Measurements from ENCODE around the gene SNX3.

The SNX3 gene

GRCh38 chr6:108195209-108195608, 65.6 kb downstream of the SNX3 start:
- no peak for DNase-seq (ENCODE audit: low read depth, low spot score)
- no peak overlapping the region for H3K4me3 ChIP-seq (ENCODE audit: low read depth, low read length)
- ChIA-PET POLR2A (no interaction called here), CTCF (no interaction called here)
- TF ChIP-seq, protein P1, sequence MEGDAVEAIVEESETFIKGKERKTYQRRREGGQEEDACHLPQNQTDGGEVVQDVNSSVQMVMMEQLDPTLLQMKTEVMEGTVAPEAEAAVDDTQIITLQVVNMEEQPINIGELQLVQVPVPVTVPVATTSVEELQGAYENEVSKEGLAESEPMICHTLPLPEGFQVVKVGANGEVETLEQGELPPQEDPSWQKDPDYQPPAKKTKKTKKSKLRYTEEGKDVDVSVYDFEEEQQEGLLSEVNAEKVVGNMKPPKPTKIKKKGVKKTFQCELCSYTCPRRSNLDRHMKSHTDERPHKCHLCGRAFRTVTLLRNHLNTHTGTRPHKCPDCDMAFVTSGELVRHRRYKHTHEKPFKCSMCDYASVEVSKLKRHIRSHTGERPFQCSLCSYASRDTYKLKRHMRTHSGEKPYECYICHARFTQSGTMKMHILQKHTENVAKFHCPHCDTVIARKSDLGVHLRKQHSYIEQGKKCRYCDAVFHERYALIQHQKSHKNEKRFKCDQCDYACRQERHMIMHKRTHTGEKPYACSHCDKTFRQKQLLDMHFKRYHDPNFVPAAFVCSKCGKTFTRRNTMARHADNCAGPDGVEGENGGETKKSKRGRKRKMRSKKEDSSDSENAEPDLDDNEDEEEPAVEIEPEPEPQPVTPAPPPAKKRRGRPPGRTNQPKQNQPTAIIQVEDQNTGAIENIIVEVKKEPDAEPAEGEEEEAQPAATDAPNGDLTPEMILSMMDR (IDR thresholded peaks at IDR 0.05; ENCODE audit: insufficient read depth, low read length, missing control alignments), result no peak

DNA sequence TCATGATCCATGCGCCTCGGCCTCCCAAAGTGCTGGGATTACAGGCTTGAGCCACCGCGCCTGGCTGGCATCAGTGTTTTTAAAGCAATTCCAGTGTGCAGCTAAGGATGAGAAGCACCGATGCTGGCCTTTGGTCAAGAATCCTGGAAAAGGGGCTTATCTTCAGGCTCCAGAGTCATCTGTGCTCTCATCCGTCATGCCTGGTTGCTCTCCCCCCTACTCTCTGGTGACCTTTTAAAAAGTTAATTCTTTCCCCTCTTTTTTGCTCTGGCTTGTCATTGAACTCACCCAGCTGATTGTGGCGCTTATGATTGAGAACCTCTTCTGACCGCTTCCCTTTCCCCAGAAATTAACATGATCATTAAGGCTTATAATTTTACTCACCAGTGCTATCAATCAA, 66.3 kb downstream of the SNX3 start:
- POLR2A ChIA-PET, result no interaction called here
- CTCF ChIA-PET, result no interaction called here
- H3K4me3 ChIP-seq (ENCODE audit: low read depth, low read length), result no peak overlapping the region
- no peak for DNase-seq (ENCODE audit: low read depth, low spot score)
- TF ChIP-seq, protein P1 (IDR thresholded peaks at IDR 0.05; ENCODE audit: insufficient read depth, low read length, missing control alignments), result no peak

GRCh38 chr6:108193835-108194234, 67.0 kb downstream of the SNX3 start:
- no peak overlapping the region for H3K4me3 ChIP-seq (ENCODE audit: low read depth, low read length)
- ChIA-PET CTCF (no interaction called here), POLR2A (no interaction called here)
- no peak for DNase-seq (ENCODE audit: low read depth, low spot score)
- TF ChIP-seq, protein P1 (IDR thresholded peaks at IDR 0.05; ENCODE audit: insufficient read depth, low read length, missing control alignments), result no peak

GRCh38 chr6:108193131-108193530, 67.7 kb downstream of the SNX3 start:
- ChIA-PET CTCF (no interaction called here), POLR2A (no interaction called here)
- DNase-seq (ENCODE audit: low read depth, low spot score), result no peak
- H3K4me3 ChIP-seq (ENCODE audit: low read depth, low read length), result no peak overlapping the region
- TF ChIP-seq, protein P1 (IDR thresholded peaks at IDR 0.05; ENCODE audit: insufficient read depth, low read length, missing control alignments), result no peak

GRCh38 chr6:108187519-108187918, 73.3 kb downstream of the SNX3 start:
- ChIA-PET CTCF (no interaction called here), POLR2A (no interaction called here)
- TF ChIP-seq, protein P1 (IDR thresholded peaks at IDR 0.05; ENCODE audit: insufficient read depth, low read length, missing control alignments), result no peak
- H3K4me3 ChIP-seq (ENCODE audit: low read depth, low read length), result no peak overlapping the region
- DNase-seq (ENCODE audit: low read depth, low spot score), result no peak

- no peak overlapping the region for H3K4me3 ChIP-seq (ENCODE audit: low read depth, low read length)
- TF ChIP-seq, protein P1 (IDR thresholded peaks at IDR 0.05; ENCODE audit: insufficient read depth, low read length, missing control alignments), result no peak
- ChIA-PET POLR2A (interaction anchor here (0.5 kb wide), 1 partner anchor 827 kb away, joined by 4 read pairs; no protein-coding TSS in a partner anchor), CTCF (no interaction called here)
- no peak for DNase-seq (ENCODE audit: low read depth, low spot score)
These were observed 74.6 kb downstream of the SNX3 start for GRCh38 chr6:108186226-108186625.

Data from AG04449 (cell line).